ENCODE data around the gene SIGLEC7.

Gene SIGLEC7

GRCh38 chr19:51119101-51119500, 23.0 kb upstream of the SIGLEC7 start:
- DNase-seq, result no peak

GRCh38 chr19:51119611-51120010, 22.5 kb upstream of the SIGLEC7 start:
- DNase-seq, result no peak

GRCh38 chr19:51120160-51120559, 21.9 kb upstream of the SIGLEC7 start:
- no peak for DNase-seq

GRCh38 chr19:51121257-51121656, 20.8 kb upstream of the SIGLEC7 start:
- DNase-seq, result no peak

GRCh38 chr19:51122112-51122981, 19.8 kb upstream of the SIGLEC7 start:
- no peak for DNase-seq

- DNase-seq, result no peak
Observed at GRCh38 chr19:51123381-51123800, 18.7 kb upstream of the SIGLEC7 start.

GRCh38 chr19:51123802-51124201, 18.3 kb upstream of the SIGLEC7 start:
- DNase-seq, result no peak

- no peak for DNase-seq
Observed at GRCh38 chr19:51124216-51124615, 17.9 kb upstream of the SIGLEC7 start.

- no peak for DNase-seq
Observed at GRCh38 chr19:51124729-51125128, 17.4 kb upstream of the SIGLEC7 start, which contains the start of gene SIGLEC9. Gene SIGLEC9 (plus strand): TSS chr19:51124906. CDS start chr19:51124975, 69 bp downstream.

GRCh38 chr19:51125421-51126075, 16.6 kb upstream of the SIGLEC7 start:
- no peak for DNase-seq

GRCh38 chr19:51127032-51127431, 15.1 kb upstream of the SIGLEC7 start:
- no peak for DNase-seq

- no peak for DNase-seq
Observed at GRCh38 chr19:51127755-51128154, 14.3 kb upstream of the SIGLEC7 start.

- DNase-seq, result no peak
Observed at GRCh38 chr19:51128227-51128626, 13.9 kb upstream of the SIGLEC7 start.

GRCh38 chr19:51129716-51130115, 12.4 kb upstream of the SIGLEC7 start:
- DNase-seq, result no peak

GRCh38 chr19:51131780-51132680, 10.1 kb upstream of the SIGLEC7 start:
- peak; percentile 28 to 56 for DNase-seq

GRCh38 chr19:51135004-51135403, 7.1 kb upstream of the SIGLEC7 start:
- DNase-seq, result no peak

GRCh38 chr19:51135986-51136762, 5.9 kb upstream of the SIGLEC7 start:
- DNase-seq, result no peak

GRCh38 chr19:51136851-51137551, 5.1 kb upstream of the SIGLEC7 start:
- DNase-seq, result no peak

- DNase-seq, result no peak
Observed at GRCh38 chr19:51137792-51138425, 4.2 kb upstream of the SIGLEC7 start.

GRCh38 chr19:51138549-51138979, 3.5 kb upstream of the SIGLEC7 start:
- DNase-seq, result no peak

Measured in NCI-H524 (cell line).